Stimulated activated CD4-positive, alpha-beta T cell treated with anti-CD3 and anti-CD28 coated beads, Interleukin-2, amount 100 ng/mL, for 4 hours (primary cell): ENCODE data around the gene POLG2.

ENCODE experiments used
- DNase-seq: peaks from one replicate; pipeline ENCODE4 v3.0.0-alpha.2; 2020; ENCODE audit warnings: low read depth

POLG2 gene

DNA sequence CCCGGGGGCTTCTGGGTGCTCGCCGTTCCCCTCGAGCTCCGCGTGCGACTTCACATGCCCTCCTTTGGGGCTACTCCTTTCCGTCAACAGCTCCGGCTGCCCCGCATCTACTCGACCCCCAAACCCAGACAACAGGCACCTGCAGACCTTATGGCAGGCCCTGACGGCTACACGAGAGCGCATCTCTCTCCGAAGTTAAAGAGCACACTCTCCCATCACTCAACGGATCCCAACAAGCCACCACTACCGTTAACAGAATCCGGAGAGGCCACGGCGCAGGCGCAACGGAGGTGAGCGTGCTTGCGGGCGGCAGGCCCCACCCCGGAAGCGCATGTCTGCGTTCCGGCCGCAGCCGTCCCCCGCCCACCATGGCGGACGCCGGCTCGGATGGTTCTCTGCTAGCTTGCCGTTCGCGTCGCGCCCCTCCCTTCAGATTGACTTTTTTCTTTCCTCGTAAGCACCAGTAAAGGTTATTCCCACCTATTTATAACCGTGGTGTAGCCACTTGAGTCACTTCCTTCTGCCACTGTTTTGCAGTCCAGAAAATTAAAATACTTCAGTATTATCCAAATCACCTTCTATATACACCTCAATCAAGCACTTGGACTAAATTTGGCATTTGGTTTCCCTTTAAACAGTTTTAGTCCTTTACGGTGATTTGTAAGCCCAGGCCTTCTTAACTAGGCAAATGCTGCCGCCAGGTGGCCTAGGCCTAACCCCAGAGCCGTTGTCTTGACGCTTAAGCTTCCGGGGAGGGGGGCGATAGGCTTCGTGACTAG is at the start of gene POLG2:
Gene POLG2 (minus strand): TSS at position 269 of the 779 bp plus-strand sequence. CDS start 86 bp downstream, at position 183.
- DNase-seq, result peak; percentile 89

DNA sequence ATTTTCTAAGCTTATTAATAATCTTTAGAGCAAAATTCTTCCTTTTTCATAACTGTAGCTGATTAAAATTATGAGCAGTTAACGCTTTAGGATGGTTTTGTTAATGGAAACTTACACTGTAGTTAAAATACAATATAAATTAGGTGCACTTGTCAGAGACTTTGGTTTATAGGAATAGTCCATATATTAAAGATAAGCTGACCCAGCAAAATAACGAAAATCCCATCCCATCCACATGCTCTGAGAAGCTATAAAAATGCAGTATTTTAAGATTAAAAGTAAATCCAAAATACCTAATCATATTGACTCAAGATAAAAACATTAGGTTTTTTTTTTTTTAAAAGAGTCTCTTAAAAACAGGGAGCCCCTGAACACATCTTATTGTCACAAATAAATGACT is 47.9 kb upstream of the POLG2 start:
- DNase-seq, result no peak

DNA sequence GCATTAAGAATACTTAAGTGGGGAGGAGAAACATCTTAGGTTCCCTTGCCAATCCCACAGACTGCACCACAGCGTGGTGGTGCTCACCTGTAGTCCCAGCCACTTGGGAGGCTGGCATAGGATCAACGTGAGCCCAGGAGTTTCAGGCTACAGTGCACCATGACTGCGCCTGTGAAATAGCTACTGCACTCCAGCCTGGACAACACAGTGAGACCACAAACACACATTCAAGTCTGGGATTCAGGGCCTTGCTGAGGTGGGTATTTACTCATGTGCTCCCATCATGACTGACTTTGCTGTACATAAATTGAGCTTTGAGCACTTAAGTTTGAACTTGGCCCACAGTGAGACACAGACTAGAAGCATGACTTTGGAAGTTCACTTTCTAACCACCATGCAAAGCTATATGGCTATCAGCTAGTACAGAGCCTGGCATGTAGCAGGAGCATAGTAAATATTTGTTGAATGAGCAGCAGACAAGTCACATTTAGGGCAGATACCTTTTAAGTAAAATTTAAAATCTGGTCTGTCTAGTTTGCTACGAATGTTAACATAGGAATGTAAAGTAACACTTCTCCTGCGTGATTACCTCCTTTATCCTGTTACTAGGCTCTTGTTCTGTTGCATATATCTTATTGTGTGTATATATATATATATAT is 43.4 kb upstream of the POLG2 start:
- no peak for DNase-seq

DNA sequence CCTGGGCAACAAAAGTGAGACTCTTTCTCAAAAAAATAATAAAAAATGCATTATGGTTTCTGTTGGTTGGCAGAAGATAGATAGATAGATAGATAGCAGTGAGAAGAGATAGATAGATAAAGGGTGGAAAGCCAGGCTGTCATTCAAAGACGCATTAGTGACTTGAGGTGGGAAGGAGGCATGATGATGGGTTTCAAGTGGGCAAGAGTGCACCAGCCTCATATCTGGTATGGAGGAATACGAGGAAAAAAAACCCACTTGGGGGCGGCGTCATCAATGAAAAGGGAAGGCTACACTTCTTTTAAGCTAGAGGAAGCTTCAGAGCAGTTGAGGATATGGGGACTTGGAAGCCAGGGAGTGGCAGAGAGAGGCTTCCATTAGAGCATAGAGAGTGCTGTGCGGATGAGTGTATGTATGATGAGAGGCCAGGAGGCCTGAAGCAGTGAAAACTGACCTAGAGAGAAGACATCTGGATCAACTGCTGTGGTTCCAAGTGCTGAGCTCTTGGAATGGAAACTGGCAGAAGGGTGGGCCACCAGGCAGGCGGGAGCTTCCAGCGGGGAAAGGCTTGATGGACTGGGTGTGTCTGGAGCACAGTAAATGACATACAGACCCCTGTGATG is 41.8 kb upstream of the POLG2 start:
- no peak for DNase-seq

DNA sequence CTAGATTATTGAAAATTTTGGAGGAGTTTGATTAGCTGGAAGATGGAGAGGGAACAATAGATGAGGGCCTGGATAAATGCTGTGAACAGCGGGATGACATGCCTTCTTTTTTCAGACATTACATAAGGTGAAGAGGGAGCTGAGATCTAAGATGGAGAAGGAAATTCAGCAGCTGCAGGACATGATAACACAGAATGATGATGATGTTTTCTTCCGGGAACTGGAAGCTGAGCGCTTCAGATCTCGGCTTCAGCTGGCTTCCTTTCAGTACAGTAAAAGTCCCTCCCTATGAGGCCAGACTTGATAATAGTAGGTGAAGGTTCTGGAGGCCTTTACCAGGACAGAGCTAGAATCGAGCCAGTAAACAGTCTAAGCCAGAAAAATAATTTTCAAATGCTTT is 40.6 kb upstream of the POLG2 start:
- no peak for DNase-seq

DNA sequence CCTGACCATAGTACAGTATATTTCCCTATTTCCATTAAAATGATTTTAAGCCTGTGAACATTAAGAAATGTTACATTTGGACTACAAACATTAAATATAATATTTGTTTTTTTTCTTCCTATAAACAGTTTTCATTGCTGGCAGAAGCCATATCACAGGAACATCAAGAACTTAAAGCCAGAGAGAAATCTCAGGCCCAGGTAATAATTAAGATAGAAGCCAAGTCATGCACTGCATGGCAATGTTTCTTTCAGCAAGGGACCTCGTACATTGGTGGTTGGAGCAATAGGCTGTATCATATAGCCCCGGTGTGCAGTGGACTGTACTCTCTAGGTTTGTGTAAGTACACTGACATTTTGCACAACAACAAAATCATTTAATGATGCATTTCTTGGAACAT is 40.1 kb upstream of the POLG2 start:
- DNase-seq, result no peak

DNA sequence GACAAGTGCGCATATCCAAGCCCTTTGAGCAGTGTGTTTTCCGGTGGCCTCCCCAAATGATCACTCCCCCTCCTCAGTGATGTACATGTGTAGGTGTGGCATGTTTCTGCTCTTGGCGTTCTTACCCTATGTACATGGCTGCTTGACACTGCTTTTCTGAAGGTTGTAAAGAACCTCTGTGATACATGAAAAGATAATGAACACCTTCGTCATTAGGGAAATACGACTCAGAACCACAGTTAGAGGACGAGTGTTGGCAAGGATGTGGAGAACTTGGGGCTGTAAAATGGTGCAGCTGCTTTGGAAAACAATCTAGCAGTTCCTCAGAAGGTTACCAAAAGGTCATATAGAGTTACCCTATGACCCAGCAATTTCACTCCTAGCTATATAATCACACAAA is 38.5 kb upstream of the POLG2 start:
- DNase-seq, result no peak

DNA sequence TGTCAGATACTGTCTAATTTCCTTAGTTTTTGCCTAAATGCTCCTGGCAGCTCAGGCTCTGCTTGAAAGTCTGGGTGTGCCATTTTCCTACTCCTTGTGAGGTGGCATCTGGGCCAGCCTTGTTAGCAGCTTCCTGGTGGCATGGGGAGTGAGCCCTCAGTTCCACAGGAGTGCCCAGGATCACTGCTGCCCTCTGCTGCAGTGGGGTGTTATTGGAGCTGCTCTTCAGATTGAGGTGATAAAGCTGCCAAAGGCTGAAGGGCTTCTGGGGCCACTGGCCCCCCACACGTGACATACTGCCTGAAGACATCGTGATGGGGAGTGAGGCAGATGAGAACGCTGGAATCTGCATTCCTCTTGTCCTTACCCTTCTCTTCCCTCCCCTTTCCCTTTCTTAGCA is 37.3 kb upstream of the POLG2 start:
- DNase-seq, result no peak

DNA sequence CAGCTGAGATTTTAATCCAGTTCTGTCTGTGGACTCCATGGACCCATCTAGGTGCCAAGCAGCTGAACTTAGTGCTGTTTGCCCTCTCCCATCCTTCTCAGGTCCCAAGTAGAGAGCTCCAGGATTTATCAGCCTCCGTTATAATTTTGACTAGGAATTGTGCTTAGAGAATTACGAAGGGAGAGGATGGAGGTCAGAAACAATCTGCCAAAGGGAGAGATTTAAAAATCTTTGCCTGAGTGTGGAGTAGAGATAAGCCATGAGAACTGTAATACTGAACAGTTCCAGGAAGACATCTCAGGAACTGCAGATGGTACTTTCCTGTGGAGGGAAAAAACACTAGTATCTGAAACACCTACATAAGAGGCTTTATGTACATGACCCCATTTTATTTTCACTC is 36.9 kb upstream of the POLG2 start:
- no peak for DNase-seq

DNA sequence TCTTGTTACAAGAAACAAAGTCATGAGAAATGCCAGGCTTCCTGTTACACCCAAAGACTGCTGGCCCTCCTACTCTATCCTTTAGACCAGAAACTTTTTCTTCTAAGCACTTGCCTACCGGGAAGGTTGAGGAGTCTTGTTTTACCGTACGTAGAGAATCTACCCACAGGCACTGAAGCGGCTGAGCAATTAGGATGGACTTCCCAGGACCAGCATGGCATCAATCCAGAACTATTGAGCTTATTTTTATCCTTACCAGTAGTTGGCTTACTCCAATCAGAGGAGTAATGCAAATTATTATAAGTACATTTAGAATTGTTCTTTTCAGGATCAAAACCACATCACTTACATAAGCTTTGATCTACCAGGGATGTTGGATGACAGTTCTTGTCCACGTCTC is 35.6 kb upstream of the POLG2 start:
- no peak for DNase-seq

DNA sequence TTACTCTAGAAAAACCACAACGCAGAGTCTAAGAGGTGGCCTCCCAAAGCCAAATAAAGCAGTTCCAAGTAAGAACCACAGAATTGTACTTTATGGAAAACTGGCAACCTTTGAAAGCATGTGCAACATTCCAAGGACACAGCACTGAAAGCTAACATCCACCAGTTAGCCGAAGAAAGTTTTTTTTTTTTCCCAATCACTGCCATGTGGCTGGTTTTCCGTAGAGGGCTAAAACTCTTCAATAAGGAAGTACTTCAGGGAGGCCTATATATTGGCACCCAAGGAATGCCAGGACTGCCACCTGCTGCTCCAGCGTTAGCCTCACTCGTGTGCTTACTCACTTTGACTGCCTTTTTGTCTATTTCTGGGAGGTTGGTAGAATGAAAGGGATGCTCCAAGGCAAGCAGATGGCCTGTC is 35.1 kb upstream of the POLG2 start:
- DNase-seq, result no peak

DNA sequence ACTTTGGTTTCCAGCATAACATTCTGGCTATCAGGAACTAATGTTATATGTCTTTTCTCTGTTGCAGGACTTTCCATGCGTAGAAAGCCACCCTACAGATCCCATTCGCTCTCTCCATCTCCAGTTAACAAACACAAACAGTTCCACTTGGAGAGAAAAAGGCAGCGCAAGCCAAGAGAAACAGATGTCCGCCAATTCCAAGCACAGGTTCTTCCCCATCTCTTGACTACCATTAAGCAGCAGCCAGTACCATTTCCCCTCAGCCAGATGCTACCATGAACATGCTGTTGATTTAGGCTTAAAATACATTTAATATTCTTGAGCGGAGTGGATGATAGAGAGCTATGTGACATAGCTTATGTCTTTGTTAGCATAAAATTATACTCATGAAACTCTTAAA is 32.4 kb upstream of the POLG2 start:
- no peak for DNase-seq

DNA sequence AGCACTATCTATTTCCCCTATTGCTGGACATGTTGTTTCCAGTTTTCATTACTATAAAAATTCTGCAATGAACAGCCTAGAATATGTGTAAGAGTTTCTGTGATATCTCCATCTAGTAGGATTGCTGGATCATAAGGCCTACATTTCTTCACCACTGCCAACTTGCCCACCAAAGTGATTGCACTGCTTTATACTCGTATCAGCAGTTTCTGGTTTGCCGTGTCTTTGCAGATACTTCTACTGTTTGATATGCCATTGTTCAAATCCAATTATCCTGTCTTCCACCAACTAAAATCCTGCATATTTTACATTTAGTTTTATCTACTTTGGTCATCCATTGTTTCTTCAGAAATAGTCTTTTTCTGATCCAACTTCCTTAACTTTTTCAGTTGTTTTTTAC is 31.1 kb upstream of the POLG2 start:
- no peak for DNase-seq

DNA sequence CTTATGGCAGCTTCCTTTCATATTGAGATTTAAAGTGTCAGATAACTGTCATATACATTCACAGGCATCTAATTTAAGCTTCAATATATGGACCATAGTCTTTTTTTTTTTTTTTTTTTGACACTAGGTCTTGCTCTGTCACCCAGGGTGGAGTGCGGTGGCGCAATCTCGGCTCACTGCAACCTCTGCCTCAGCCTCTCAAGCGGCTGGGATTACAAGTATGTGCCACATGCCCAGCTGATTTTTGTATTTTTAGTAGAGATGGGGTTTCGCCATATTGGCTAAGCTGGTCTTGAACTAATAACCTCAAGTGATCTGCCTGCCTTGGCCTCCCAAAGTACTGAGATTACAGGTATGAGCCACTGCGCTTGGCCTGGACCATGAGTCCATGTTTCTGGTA is 23.5 kb upstream of the POLG2 start:
- no peak for DNase-seq

DNA sequence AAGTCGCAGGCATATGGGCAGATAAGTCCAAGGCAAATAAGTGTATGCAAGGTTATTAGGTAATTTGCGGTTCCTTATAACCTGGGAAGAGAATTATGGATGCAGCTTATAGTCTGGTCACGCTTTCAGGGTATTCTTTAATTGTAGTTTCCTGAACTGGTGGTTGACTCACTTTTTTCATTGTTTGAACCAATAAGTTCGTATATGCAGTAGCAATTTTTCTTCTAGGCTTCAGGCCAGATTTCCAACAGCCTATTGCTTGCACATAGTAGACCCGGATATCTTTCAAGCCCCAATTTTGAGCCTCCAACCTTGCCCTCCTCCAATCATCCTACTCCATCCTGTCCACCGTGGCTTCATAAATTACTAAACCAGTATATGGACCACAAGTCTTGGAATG is 22.7 kb upstream of the POLG2 start:
- no peak for DNase-seq

DNA sequence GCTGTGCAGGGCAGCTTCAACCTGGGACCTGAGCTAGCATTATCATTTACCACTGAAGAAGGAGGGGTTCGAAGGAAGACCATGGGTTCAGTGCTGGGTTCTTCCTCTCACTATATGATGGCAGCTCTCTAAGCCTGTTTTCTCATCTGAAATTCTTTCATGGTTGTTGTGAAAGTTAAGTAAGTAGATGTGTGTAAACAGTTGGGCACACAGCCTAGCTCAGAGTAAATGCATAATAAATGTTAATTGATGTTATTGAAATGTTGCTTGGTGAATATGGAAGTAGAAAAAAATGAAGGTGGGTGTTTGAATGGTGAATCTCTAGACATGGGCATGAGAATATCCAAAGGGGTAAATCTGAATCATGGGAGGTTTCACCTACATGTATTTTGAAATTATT is 19.0 kb upstream of the POLG2 start:
- no peak for DNase-seq

DNA sequence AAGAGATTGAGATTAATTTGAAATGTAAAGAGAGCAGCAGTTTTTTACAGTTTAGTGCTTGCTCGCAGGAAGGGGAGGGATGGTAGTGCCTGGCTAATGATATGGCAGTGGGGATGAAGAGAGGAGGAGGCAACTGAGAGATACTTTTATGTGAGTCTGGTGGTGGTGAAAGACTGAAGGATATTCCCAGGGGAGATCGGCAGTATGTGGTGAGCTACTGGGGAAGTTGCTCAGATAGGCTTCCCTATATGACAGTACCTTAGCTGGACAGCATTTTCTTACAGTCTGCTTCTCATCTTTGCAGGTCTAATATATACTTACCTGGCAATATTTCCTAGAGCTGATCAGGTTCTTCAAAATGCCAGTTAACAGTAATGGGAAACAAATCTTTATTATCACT is 18.6 kb upstream of the POLG2 start:
- DNase-seq, result no peak

DNA sequence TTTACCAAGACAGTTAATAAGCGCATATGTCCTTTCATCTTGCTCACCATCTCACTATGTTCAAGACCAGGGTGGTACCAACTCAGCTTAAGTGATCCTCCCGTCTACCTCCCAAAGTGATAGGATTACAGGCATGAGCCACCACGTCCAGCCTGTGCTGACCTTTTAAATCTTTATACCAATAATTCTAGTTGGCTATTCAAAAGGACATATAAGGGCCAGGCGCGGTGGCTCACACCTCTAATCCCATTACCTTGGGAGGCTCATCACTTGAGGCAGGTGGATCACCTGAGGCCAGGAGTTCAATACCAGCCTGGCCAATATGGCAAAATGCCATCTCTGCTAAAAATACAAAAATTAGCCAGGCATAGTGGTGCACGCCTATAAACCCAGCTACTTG is 12.3 kb upstream of the POLG2 start:
- no peak for DNase-seq

DNA sequence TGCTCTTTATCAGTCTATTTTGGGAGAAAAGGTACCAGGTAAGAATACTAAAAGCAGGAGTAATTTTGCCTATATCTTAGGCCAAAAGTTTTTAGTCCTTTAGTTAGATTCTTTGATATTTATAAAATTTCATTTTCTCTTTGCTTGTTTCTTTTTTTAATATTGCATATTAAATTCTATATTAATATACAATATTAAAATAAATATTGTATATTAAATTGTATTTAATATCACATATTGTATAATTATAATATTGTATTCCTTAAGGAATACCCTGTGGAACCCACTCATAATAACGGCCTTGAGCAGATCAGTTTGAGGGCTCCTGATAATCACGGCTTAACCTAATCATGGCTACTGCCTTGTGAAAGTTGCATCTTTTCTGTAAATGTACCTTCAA is 11.8 kb upstream of the POLG2 start:
- no peak for DNase-seq

DNA sequence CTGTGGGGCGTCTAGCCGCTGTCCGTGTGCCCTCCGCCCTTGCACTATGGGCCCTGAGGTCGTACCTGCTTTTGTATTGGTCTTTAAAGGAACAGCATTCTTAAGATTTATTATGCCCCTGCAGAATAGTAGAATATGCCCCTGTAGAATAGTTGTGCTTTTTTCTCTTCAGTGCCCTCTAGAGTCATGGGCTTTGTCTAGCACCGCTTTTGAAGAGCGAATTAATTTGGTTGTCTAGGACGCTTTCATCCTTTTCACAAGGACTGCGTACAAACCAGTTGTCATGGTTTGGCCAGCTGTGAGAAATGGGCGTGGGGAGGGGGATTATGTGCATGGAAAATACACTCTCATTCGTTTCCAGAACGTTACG is 10.5 kb upstream of the POLG2 start:
- DNase-seq, result no peak

DNA sequence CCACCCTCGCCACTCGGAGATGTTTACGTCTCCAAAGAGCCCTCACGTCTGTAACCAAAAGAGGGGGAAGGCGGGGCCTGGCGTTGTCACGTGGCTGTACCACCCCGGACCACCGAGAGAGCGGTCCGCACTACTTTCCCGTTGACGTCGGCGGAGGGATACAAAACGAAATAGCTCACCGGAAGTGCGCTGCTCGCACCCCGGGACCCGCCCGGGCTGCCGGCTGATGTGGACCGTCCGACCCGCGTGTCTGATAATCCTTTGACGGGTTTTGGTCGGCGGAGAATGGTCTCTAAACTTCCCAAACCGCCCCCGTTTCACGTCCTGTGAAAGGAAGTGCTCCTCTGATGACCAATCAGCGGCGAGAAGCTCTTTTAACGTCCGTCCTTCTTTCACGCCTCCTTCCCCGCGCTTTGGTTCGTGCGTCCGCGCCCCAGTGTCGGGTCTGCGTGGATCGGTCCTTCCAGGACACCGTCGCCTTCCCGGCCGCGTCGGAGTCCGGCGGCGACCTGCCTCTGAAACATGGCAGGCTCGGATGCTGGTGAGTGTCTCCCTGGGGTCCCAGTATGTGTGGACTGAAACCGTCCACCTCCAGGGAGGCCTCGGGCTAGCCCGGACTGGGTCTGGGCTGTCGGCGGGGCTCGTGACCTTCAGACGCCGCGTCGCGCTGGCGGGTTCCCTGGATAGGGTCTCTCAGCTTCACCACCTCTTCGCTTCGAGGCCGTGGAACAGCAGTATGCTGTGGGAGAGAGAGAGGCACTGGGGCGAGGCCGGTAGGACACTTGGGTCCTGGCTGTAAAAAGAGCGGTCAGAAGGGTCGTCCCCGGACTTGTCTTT is 9.9 kb upstream of the POLG2 start, which contains the start of gene CEP95:
Gene CEP95 (plus strand): TSS at position 402 of the 837 bp plus-strand sequence. CDS start 121 bp downstream, at position 523.
- peak; percentile 93 for DNase-seq

DNA sequence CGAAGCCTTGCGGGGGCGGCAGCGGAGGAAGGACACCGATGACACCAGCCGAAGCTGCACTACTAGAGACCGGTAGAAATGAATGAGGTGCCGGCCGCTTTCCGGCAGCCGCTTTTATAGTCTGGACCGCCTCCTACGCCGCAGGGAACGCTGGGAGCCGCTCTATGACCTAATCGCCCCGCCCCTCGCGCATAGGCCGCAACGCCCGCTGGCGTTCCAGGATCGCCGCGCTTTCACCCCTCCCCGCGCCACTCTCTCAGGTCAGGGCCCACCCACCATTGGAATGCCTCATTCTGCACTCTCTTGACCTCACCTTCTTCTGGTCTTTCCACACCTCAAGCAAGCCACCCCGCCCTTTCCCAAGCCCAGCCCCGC is 9.3 kb upstream of the POLG2 start, which contains the start of gene DDX5:
Gene DDX5 (minus strand): TSS at position 89 of the 375 bp plus-strand sequence. CDS start 170 bp downstream, outside the sequence.
- peak; percentile 97 for DNase-seq
